Activated naive CD8-positive, alpha-beta T cell treated with anti-CD3 and anti-CD28 coated beads, Interleukin-2, amount 50 U/mL, for 24 hours (primary cell): ENCODE results near the gene NXPE3.
"Not testable (repeated sequence)": the region's sequence is repeated elsewhere in the genome, so short reads cannot be mapped to it uniquely, and the experiment has no call there.

Experiments
- ATAC-seq: fragments of 150-1000 bp; cut with Tn5 transposase; one replicate; pipeline ENCODE4 v1.10.0; 2021
- DNase-seq: peaks from one replicate; pipeline ENCODE4 v3.0.0; 2021
- H3K27ac Mint-ChIP-seq: one replicate; pipeline ENCODE4 v1.8.0; 2021; ENCODE audit warnings: mild to moderate bottlenecking, mixed read lengths
- H3K27me3 Mint-ChIP-seq: one replicate; pipeline ENCODE4 v1.8.0; 2021; ENCODE audit warnings: mixed read lengths
- H3K36me3 Mint-ChIP-seq: one replicate; pipeline ENCODE4 v1.8.0; 2021; ENCODE audit warnings: low read depth, mixed read lengths
- H3K4me1 Mint-ChIP-seq: one replicate; pipeline ENCODE4 v1.8.0; 2021; ENCODE audit warnings: mixed read lengths
- H3K4me3 Mint-ChIP-seq: one replicate; pipeline ENCODE4 v1.8.0; 2021; ENCODE audit warnings: mild to moderate bottlenecking, moderate library complexity, mixed read lengths
- H3K9me3 Mint-ChIP-seq: one replicate; pipeline ENCODE4 v1.8.0; 2021; ENCODE audit warnings: mixed read lengths

The NXPE3 gene

GRCh38 chr3:101861212-101861788, 82.3 kb downstream of the NXPE3 start:
- DNase-seq (no peak), ATAC-seq (peak; percentile 63)
- Mint-ChIP-seq H3K4me1 (peaks cover 71% of the 10 kb centered on the region), H3K27ac (peak overlapping the region; percentile 50), H3K36me3 (peaks cover 61% of the 10 kb centered on the region), H3K4me3 (peak overlapping the region; percentile 16), H3K9me3 (no peaks in the 10 kb centered on the region), H3K27me3 (no peaks in the 10 kb centered on the region)

GRCh38 chr3:101861789-101862415, 82.9 kb downstream of the NXPE3 start:
- H3K36me3 Mint-ChIP-seq = peaks cover 55% of the 10 kb centered on the region
- ATAC-seq (no peak), DNase-seq (no peak)
- no peaks in the 10 kb centered on the region for H3K27me3 Mint-ChIP-seq
- peak overlapping the region; percentile 16 for H3K4me3 Mint-ChIP-seq
- peak overlapping the region; percentile 50 for H3K27ac Mint-ChIP-seq
- H3K4me1 Mint-ChIP-seq = peaks cover 68% of the 10 kb centered on the region
- no peaks in the 10 kb centered on the region for H3K9me3 Mint-ChIP-seq

- ATAC-seq (peak; percentile 80), DNase-seq (no peak)
- Mint-ChIP-seq H3K4me1 (peaks cover 63% of the 10 kb centered on the region), H3K27ac (peak overlapping the region; percentile 29), H3K4me3 (no peak overlapping the region), H3K27me3 (no peaks in the 10 kb centered on the region), H3K36me3 (peaks cover 48% of the 10 kb centered on the region), H3K9me3 (no peaks in the 10 kb centered on the region)
Observed at GRCh38 chr3:101862416-101863165, 83.6 kb downstream of the NXPE3 start.

- not testable (repeated sequence) for ATAC-seq, DNase-seq, H3K9me3 Mint-ChIP-seq, H3K27me3 Mint-ChIP-seq, H3K27ac Mint-ChIP-seq, H3K4me3 Mint-ChIP-seq
- Mint-ChIP-seq H3K4me1 (peaks cover 44% of the 10 kb centered on the region), H3K36me3 (peaks cover 25% of the 10 kb centered on the region)
Observed at GRCh38 chr3:101864926-101865325, 85.9 kb downstream of the NXPE3 start.

- DNase-seq (no peak), ATAC-seq (no peak)
- H3K36me3 Mint-ChIP-seq = peaks cover 17% of the 10 kb centered on the region
- H3K27ac Mint-ChIP-seq = no peak overlapping the region
- H3K4me1 Mint-ChIP-seq = peaks cover 36% of the 10 kb centered on the region
- H3K27me3 Mint-ChIP-seq = no peaks in the 10 kb centered on the region
- no peaks in the 10 kb centered on the region for H3K9me3 Mint-ChIP-seq
- no peak overlapping the region for H3K4me3 Mint-ChIP-seq
Observed at GRCh38 chr3:101865751-101866509, 86.9 kb downstream of the NXPE3 start.

GRCh38 chr3:101867511-101867910, 88.5 kb downstream of the NXPE3 start:
- ATAC-seq (no peak), DNase-seq (no peak)
- no peak overlapping the region for H3K4me3 Mint-ChIP-seq
- no peak overlapping the region for H3K27ac Mint-ChIP-seq
- no peaks in the 10 kb centered on the region for H3K9me3 Mint-ChIP-seq
- H3K27me3 Mint-ChIP-seq = no peaks in the 10 kb centered on the region
- H3K36me3 Mint-ChIP-seq = peaks cover 1% of the 10 kb centered on the region
- peaks cover 21% of the 10 kb centered on the region for H3K4me1 Mint-ChIP-seq

- Mint-ChIP-seq H3K27ac (no peak overlapping the region), H3K4me3 (no peak overlapping the region), H3K9me3 (no peaks in the 10 kb centered on the region), H3K4me1 (peaks cover 16% of the 10 kb centered on the region), H3K36me3 (no peaks in the 10 kb centered on the region), H3K27me3 (no peaks in the 10 kb centered on the region)
- DNase-seq = no peak
- ATAC-seq = no peak
Observed at GRCh38 chr3:101867996-101868395, 89.0 kb downstream of the NXPE3 start.

- Mint-ChIP-seq H3K9me3 (no peaks in the 10 kb centered on the region), H3K27me3 (no peaks in the 10 kb centered on the region), H3K27ac (no peak overlapping the region), H3K4me3 (no peak overlapping the region), H3K4me1 (peaks cover 11% of the 10 kb centered on the region), H3K36me3 (no peaks in the 10 kb centered on the region)
- DNase-seq (no peak), ATAC-seq (no peak)
Observed at GRCh38 chr3:101868534-101869464, 89.8 kb downstream of the NXPE3 start.

- ATAC-seq = no peak
- Mint-ChIP-seq H3K4me1 (peaks cover 8% of the 10 kb centered on the region), H3K36me3 (no peaks in the 10 kb centered on the region), H3K27ac (no peak overlapping the region), H3K4me3 (no peak overlapping the region), H3K27me3 (no peaks in the 10 kb centered on the region), H3K9me3 (peaks cover 4% of the 10 kb centered on the region)
- DNase-seq = no peak
Observed at GRCh38 chr3:101870138-101870537, 91.1 kb downstream of the NXPE3 start.

- Mint-ChIP-seq H3K4me1 (peaks cover 4% of the 10 kb centered on the region), H3K27ac (no peak overlapping the region), H3K27me3 (no peaks in the 10 kb centered on the region), H3K9me3 (peaks cover 5% of the 10 kb centered on the region), H3K36me3 (no peaks in the 10 kb centered on the region), H3K4me3 (no peak overlapping the region)
- DNase-seq (no peak), ATAC-seq (no peak)
Observed at GRCh38 chr3:101873619-101874018, 94.6 kb downstream of the NXPE3 start.

GRCh38 chr3:101876142-101876541, 97.1 kb downstream of the NXPE3 start:
- ATAC-seq (no peak), DNase-seq (no peak)
- H3K27me3 Mint-ChIP-seq = no peaks in the 10 kb centered on the region
- H3K4me3 Mint-ChIP-seq = no peak overlapping the region
- H3K27ac Mint-ChIP-seq = no peak overlapping the region
- no peaks in the 10 kb centered on the region for H3K36me3 Mint-ChIP-seq
- H3K4me1 Mint-ChIP-seq = peaks cover 2% of the 10 kb centered on the region
- H3K9me3 Mint-ChIP-seq = peaks cover 5% of the 10 kb centered on the region
